GM23248 (cell line): Measurements from ENCODE around the gene EFHC2.

ENCODE experiments used
- EZH2 ChIP-seq: fragments of 200-600 bp; sonication (generic); IDR thresholded peaks from 2 replicates; pipeline ENCODE4 v1.6.1; 2018; ENCODE audit warnings: antibody characterized with exemption, mild to moderate bottlenecking; ENCODE audit not compliant: insufficient read depth, poor library complexity, severe bottlenecking
- EZH2phosphoT487 ChIP-seq: fragments of 200-600 bp; sonication (generic); IDR thresholded peaks from 2 replicates; pipeline ENCODE4 v1.6.1; 2018; ENCODE audit warnings: antibody characterized with exemption, moderate library complexity, mild to moderate bottlenecking, low read depth; ENCODE audit not compliant: insufficient read depth

DNA sequence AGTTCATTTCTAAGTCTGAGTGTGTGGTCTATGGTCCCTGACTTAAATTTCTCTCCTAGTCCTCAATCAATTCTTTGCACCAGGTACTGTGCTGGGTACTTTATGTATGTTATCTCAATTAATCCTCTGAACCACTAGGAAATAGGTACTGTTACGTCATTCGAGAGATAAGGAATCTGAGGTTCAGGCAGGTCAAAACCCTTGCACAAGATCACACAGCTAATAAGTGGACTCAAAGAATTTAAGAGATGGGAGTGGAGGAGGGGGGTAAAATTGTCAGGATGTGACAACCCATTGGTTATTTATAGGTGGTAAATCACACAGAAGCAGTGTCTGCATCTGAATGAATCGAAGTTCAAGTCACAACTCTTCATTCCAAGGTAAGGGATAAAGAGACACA, 169.4 kb downstream of the EFHC2 start:
- TF ChIP-seq EZH2phosphoT487 (no peak), EZH2 (no peak)
